ENCODE data around the gene EXPH5.

DNA sequence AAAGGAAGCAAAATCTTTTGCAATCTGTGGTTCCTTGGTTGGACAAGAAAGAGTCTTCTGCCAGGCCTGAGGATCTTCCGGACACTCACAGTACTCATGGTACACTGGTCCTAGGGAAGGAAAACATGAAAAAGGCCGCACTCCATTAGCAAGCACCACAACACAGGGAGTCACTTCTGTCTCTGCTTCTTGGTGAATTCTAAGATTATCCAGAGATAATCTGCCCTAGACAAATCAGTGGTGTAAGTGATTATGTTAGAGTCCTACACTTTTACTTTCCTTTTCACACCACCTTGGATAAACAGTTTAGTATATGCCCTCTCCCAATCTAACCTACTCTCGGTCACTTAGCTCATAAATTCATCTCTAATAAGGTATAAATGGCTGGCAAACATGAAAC is 107.2 kb downstream of the EXPH5 start:
- TF ChIP-seq CTCF (conservative IDR thresholded peaks at IDR 0.05): no peak
- no peak for TF ChIP-seq EZH2 (IDR thresholded peaks at IDR 0.05; ENCODE audit: low read depth)
